GM12878 (cell line): Measurements from ENCODE around the gene RNFT2. TPM values are rescaled to one million over a fixed set of nuclear protein-coding genes. Genes with fewer than 3 reads are reported as not detected.

ENCODE experiments used
- ATAC-seq: fragments of 200-7000 bp; cut with Tn5 transposase; 3 replicates; pipeline ENCODE4 v1.9.1; 2020; ENCODE audit warnings: mild to moderate bottlenecking, moderate library complexity
- BruUV-seq: library from RNA; stranded (reverse); fragments of 400-500 nt; replicated peaks from 2 replicates; lab custom pipeline; 2021; lab: Mats Ljungman, UMichigan
- CTCF ChIA-PET: fragments of 300-600 bp; sonication (Branson Sonifier 250); formaldehyde crosslinking; extraction: SDS; loops from one replicate; lab custom pipeline; 2021; ENCODE audit warnings: inconsistent platforms; lab: Yijun Ruan, JAX
- POLR2A ChIA-PET: fragments of 350-600 bp; formaldehyde crosslinking; extraction: SDS; loops from one replicate; lab custom pipeline; 2021; ENCODE audit warnings: inconsistent platforms; lab: Charles Lee
- RAD21 ChIA-PET: fragments of 300-600 bp; sonication (Branson Sonifier 250); formaldehyde crosslinking; loops from one replicate; lab custom pipeline; 2023; ENCODE audit warnings: antibody characterized with exemption; ENCODE audit not compliant: unreplicated experiment; lab: Charles Lee
- SMC1A ChIA-PET: fragments of 300-600 bp; sonication (Branson Sonifier 250); formaldehyde crosslinking; loops from one replicate; lab custom pipeline; 2023; ENCODE audit not compliant: unreplicated experiment, uncharacterized antibody; lab: Charles Lee
- DNase-seq: peaks from one replicate; pipeline ENCODE4 v3.0.0-alpha.2; 2011; ENCODE audit warnings: low read depth, low spot score
- FAIRE-seq: peaks from 3 replicates; lab custom pipeline; 2011; peaks lifted over from hg19 to GRCh38; lab: Jason Lieb, UNC
- H2AFZ ChIP-seq: 2 replicates; pipeline ENCODE4 v1.6.0; 2011; ENCODE audit warnings: low read depth, low read length, control low read depth; ENCODE audit not compliant: control insufficient read depth
- H3K27ac ChIP-seq: 2 replicates; pipeline ENCODE4 v1.5.1; 2011; ENCODE audit warnings: control low read depth; ENCODE audit not compliant: control insufficient read depth, insufficient read depth
- H3K27me3 ChIP-seq, 2 experiments: replicated peaks in 1 of 2; 2 replicates each; pipeline versions ENCODE4 v1.6.0 to v1.6.1; 2011; ENCODE audit warnings: low read length in 1 of 2; ENCODE audit not compliant: control insufficient read depth in 2 of 2, insufficient read depth in 2 of 2
- H3K36me3 ChIP-seq, 2 experiments: 2 replicates each; pipeline ENCODE4 v1.5.1; 2011; ENCODE audit warnings: low read length in 1 of 2; ENCODE audit not compliant: control insufficient read depth in 2 of 2, insufficient read depth in 2 of 2
- H3K4me1 ChIP-seq: 2 replicates; pipeline ENCODE4 v1.6.1; 2011; ENCODE audit warnings: mild to moderate bottlenecking, low read length, moderate library complexity, mixed read lengths; ENCODE audit not compliant: control insufficient read depth, insufficient read depth
- H3K4me2 ChIP-seq: 2 replicates; pipeline ENCODE4 v1.6.0; 2011; ENCODE audit warnings: control low read depth; ENCODE audit not compliant: control insufficient read depth, insufficient read depth
- H3K4me3 ChIP-seq: fragments of 200-600 bp; sonication (generic); 2 replicates; pipeline ENCODE4 v1.5.1; 2016
- H3K79me2 ChIP-seq: 2 replicates; pipeline ENCODE4 v1.6.0; 2011; ENCODE audit warnings: low read length; ENCODE audit not compliant: control insufficient read depth, insufficient read depth
- H3K9ac ChIP-seq: 2 replicates; pipeline ENCODE4 v1.8.0; 2011; ENCODE audit warnings: low read length, control low read depth, mixed read lengths; ENCODE audit not compliant: control insufficient read depth, insufficient read depth
- H3K9me3 ChIP-seq: replicated peaks from 3 replicates; pipeline ENCODE4 v1.5.1; 2011; ENCODE audit warnings: mild to moderate bottlenecking, low read length; ENCODE audit not compliant: control insufficient read depth, insufficient read depth
- H4K20me1 ChIP-seq: 2 replicates; pipeline ENCODE4 v1.6.0; 2011; ENCODE audit not compliant: control insufficient read depth, insufficient read depth
- HDAC2 ChIP-seq: fragments of 200-600 bp; sonication (generic); IDR thresholded peaks from 2 replicates; pipeline ENCODE4 v1.6.1; 2017
- NFIC ChIP-seq: IDR thresholded peaks from 2 replicates; pipeline ENCODE4 v1.6.1; 2012; ENCODE audit warnings: low read depth, mild to moderate bottlenecking, inconsistent platforms, low read length, moderate library complexity
- ZBTB11 ChIP-seq: fragments of 450-650 bp; formaldehyde crosslinking; IDR thresholded peaks from 2 replicates; pipeline ENCODE4 v1.5.0; 2022; ENCODE audit warnings: mild to moderate bottlenecking, missing genetic modification characterization
- WGBS: methylation state at CpG from one replicate; pipeline ENCODE4 v1.1.6; 2016; ENCODE audit warnings: low lambda C conversion rate; ENCODE audit not compliant: insufficient replicate concordance, insufficient coverage; ENCODE audit errors: missing lambda C conversion rate; 5-methylcytosine and 5-hydroxymethylcytosine counted together
- in situ Hi-C: fragments of 300-500 bp; cut with MboI; formaldehyde crosslinking; loops from 9 replicates; pipeline ENCODE4 v1.14.3; 2018; ENCODE audit warnings: mixed read lengths
- intact Hi-C: fragments of 100-400 bp; cut with micrococcal nuclease; formaldehyde crosslinking; loops from one replicate; pipeline ENCODE4 v1.14.2; 2022; ENCODE audit not compliant: unreplicated experiment
- polyA plus RNA-seq, 11 experiments: library from polyadenylated mRNA; depleted of rRNA in 4 of 11; unstranded in 6 of 11; stranded (reverse) in 5 of 11; fragments of >200 nt; fragmentation: Nextera tagmentation in 4 of 11; fragmentation: Illumina TruSeq in 1 of 11; extraction: Ambion mirVana in 4 of 11; extraction: Trizol in 1 of 11; gene quantifications; 1 replicate in 1 of 11; 2 replicates in 10 of 11; pipeline versions ENCODE4 v1.2.1 to v1.2.3, GENCODE V29; 2011 to 2016; ENCODE audit warnings: inconsistent platforms in 2 of 11, missing spikeins in 2 of 11, low read depth in 1 of 11
- total RNA-seq, 4 experiments: library from RNA; depleted of rRNA in 3 of 4; stranded (reverse); fragments of >200 nt in 3 of 4; fragmentation: Illumina TruSeq in 1 of 4; extraction: Trizol in 1 of 4; gene quantifications; 2 replicates each; pipeline versions ENCODE4 v1.2.1 to v1.2.3, GENCODE V29; 2013 to 2021

Gene RNFT2
- total and polyA plus RNA-seq, 10 of the 15 experiments (the other 5 are each of a cell fraction or from before 2014, with no cell fraction given), result 2.5 to 17.3 (median 9.7) TPM

DNA sequence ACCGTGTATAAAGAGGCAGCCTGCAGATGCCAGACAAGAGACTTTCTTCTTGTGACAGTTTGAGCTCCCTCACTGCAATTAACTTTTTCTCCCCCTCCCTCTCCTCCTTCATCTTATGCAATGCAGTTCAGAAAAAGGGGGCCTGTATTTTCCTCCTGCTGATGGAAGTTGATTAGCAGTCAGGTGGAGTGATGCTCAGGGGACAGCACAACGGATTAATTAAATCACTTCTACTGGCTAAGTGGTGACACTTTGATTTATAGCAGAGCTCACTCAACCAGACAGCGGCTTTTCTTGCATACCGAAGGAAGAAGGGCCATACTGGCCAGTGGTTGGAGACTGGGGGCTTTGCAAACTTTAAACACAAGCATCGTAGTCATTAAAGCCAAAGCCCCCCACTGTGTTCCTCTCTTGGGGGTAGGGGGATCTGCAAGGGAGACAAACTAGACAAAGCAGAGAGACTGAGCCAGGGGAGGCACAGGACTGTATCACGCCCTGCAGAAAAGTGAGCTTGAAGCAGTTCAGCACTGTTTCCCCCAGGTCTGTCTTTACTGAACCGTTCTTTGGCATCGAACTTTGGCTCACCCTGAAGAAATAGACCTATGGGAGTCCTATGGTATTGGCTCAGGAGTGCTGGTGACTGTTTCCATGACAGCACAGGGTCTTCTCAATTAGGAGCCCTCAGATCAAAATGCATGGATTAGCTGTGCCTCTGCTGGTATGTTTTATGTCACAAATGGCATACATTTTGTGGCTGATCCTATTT lies 48.0 kb upstream of the RNFT2 start (continued):
- TF ChIP-seq HDAC2, result no peak

- ATAC-seq (no peak), FAIRE-seq (no peak), DNase-seq (no peak)
- in situ Hi-C loops (no loop called here), intact Hi-C loops (no loop called here)
- Histone ChIP-seq H3K27me3 (peaks cover 2 to 9% of the 10 kb centered on the region in 2 experiments; a peak in 3 of 4 replicates), H3K79me2 (no peaks in the 10 kb centered on the region), H3K9me3 (no peaks in the 10 kb centered on the region), H2AFZ (no peak overlapping the region), H3K4me3 (no peak overlapping the region), H3K27ac (no peak overlapping the region), H3K36me3 (no peaks in the 10 kb centered on the region), H3K9ac (no peak overlapping the region), H3K4me2 (no peak overlapping the region), H4K20me1 (no peaks in the 10 kb centered on the region), H3K4me1 (peaks cover 13% of the 10 kb centered on the region)
- ChIA-PET SMC1A (no interaction called here), CTCF (interaction anchor here (0.7 to 2.5 kb wide), 3 partner anchors 10 to 14 kb away, joined by 3 to 9 read pairs (median 8); no protein-coding TSS in a partner anchor), RAD21 (no interaction called here), POLR2A (no interaction called here)
- 54% methylated on average over 7 of the region's 7 CpGs for WGBS
- TF ChIP-seq ZBTB11 (CRISPR knock-in tag), result no peak
- no peak for TF ChIP-seq NFIC
- BruUV-seq, result no TSS peak
Measured at GRCh38 chr12:116691205-116691604, 46.9 kb upstream of the RNFT2 start.
